NB4 (cell line): ENCODE results near the gene KAT8.

Experiments used
- TF ChIP-seq, protein P1 (sequence below): IDR thresholded peaks from one replicate; pipeline ENCODE4 v1.5.1; 2012; ENCODE audit warnings: low read depth, low read length
- TF ChIP-seq, protein P2 (sequence below): IDR thresholded peaks from 2 replicates; pipeline ENCODE4 v1.6.1; 2011; ENCODE audit warnings: low read depth, low read length

DNA sequence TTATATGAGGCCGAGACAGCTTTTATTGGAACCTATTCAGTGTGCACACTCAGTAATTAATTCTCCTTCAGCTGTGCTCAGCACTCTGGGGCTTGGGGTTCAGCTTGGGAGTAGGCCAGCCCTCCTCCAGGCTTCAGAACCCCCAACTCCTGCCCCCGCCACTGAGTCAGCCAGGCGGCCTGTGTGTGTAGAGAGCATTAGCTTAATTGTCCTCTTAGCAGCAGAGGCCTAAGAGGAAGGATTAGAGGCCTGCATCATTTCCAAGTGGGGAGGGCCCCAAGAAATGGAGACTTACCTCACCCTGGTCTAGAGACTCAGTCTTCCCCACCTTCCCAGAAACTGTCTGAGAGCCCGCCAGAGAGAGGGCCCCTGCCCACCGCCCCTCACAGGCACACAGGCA lies 29.5 kb upstream of the KAT8 start:
- TF ChIP-seq, protein P1, sequence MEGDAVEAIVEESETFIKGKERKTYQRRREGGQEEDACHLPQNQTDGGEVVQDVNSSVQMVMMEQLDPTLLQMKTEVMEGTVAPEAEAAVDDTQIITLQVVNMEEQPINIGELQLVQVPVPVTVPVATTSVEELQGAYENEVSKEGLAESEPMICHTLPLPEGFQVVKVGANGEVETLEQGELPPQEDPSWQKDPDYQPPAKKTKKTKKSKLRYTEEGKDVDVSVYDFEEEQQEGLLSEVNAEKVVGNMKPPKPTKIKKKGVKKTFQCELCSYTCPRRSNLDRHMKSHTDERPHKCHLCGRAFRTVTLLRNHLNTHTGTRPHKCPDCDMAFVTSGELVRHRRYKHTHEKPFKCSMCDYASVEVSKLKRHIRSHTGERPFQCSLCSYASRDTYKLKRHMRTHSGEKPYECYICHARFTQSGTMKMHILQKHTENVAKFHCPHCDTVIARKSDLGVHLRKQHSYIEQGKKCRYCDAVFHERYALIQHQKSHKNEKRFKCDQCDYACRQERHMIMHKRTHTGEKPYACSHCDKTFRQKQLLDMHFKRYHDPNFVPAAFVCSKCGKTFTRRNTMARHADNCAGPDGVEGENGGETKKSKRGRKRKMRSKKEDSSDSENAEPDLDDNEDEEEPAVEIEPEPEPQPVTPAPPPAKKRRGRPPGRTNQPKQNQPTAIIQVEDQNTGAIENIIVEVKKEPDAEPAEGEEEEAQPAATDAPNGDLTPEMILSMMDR = no peak
- TF ChIP-seq, protein P2, sequence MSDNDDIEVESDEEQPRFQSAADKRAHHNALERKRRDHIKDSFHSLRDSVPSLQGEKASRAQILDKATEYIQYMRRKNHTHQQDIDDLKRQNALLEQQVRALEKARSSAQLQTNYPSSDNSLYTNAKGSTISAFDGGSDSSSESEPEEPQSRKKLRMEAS = no peak
